Fibroblast of lung (primary cell): ENCODE measurements around the gene STXBP5. TPM values are rescaled to one million over a fixed set of nuclear protein-coding genes. Genes with fewer than 3 reads are reported as not detected.

Source experiments
- DNase-seq, 2 donors: peaks; one replicate each; pipeline versions ENCODE4 v3.0.0 to v3.0.0-alpha.2; 2010; ENCODE audit warnings: low read depth in 2 of 2
- H2AFZ ChIP-seq: 2 replicates; pipeline ENCODE4 v1.5.1; 2012; ENCODE audit warnings: low read length, control low read depth, inconsistent platforms
- H3K27ac ChIP-seq: 2 replicates; pipeline ENCODE4 v1.5.1; 2011; ENCODE audit warnings: low read length, control low read depth; ENCODE audit not compliant: insufficient read depth
- H3K27me3 ChIP-seq: 2 replicates; pipeline ENCODE4 v1.5.1; 2011; ENCODE audit warnings: mild to moderate bottlenecking, low read length; ENCODE audit not compliant: control insufficient read depth, insufficient read depth
- H3K36me3 ChIP-seq: 2 replicates; pipeline ENCODE4 v1.5.1; 2011; ENCODE audit warnings: low read length; ENCODE audit not compliant: control insufficient read depth, insufficient read depth
- H3K4me1 ChIP-seq: 2 replicates; pipeline ENCODE4 v1.5.1; 2011; ENCODE audit warnings: low read length; ENCODE audit not compliant: control insufficient read depth, insufficient read depth; ENCODE audit errors: extremely low read depth
- H3K4me2 ChIP-seq: 2 replicates; pipeline ENCODE4 v1.5.1; 2011; ENCODE audit warnings: low read length, control low read depth; ENCODE audit not compliant: insufficient read depth; ENCODE audit errors: extremely low read depth
- H3K4me3 ChIP-seq, 4 experiments: fragments of 200-600 bp in 1 of 4; sonication (generic) in 1 of 4; replicated peaks in 1 of 4; 2 replicates each; pipeline ENCODE4 v1.5.1; 2011 to 2016; ENCODE audit warnings: low read length in 4 of 4, low read depth in 3 of 4, mild to moderate bottlenecking in 3 of 4, control low read depth in 2 of 4, inconsistent platforms in 1 of 4, mixed read lengths in 1 of 4; ENCODE audit not compliant: insufficient read depth in 1 of 4; ENCODE audit errors: control extremely low read depth in 1 of 4
- H3K79me2 ChIP-seq: 2 replicates; pipeline ENCODE4 v1.5.1; 2012; ENCODE audit warnings: mild to moderate bottlenecking, low read length, inconsistent platforms; ENCODE audit not compliant: control insufficient read depth, insufficient read depth
- H3K9ac ChIP-seq: 2 replicates; pipeline ENCODE4 v1.5.1; 2011; ENCODE audit warnings: mild to moderate bottlenecking, low read length, control low read depth; ENCODE audit not compliant: insufficient read depth
- H3K9me3 ChIP-seq: 2 replicates; pipeline ENCODE4 v1.5.1; 2012; ENCODE audit warnings: low read depth, low read length; ENCODE audit not compliant: control insufficient read depth, insufficient read depth
- H4K20me1 ChIP-seq: 2 replicates; pipeline ENCODE4 v1.5.1; 2011; ENCODE audit warnings: low read length; ENCODE audit not compliant: control insufficient read depth, insufficient read depth; ENCODE audit errors: extremely low read depth
- EZH2 ChIP-seq: IDR thresholded peaks from 2 replicates; pipeline ENCODE4 v1.5.1; 2012; ENCODE audit warnings: low read length, control low read depth, mild to moderate bottlenecking; ENCODE audit errors: missing control alignments
- polyA plus RNA-seq, 2 donors: library from polyadenylated mRNA; depleted of rRNA in 1 of 2; stranded (reverse) in 1 of 2; unstranded in 1 of 2; fragments of >200 nt; gene quantifications; 2 replicates each; pipeline ENCODE4 v1.2.1, GENCODE V29; 2011 to 2012; ENCODE audit warnings: missing spikeins in 1 of 2
- total RNA-seq: library from RNA; depleted of rRNA; stranded (reverse); fragments of >200 nt; gene quantifications from 2 replicates; pipeline ENCODE4 v1.2.1, GENCODE V29; 2014
- TF ChIP-seq, protein P1 (sequence below), 2 donors: IDR thresholded peaks in 1 of 2; conservative IDR thresholded peaks in 1 of 2; 1 replicate in 1 of 2; 2 replicates in 1 of 2; pipeline ENCODE4 v1.5.1; 2011 to 2012; ENCODE audit warnings: low read length in 2 of 2, control low read depth in 1 of 2, inconsistent platforms in 1 of 2, low read depth in 1 of 2, mild to moderate bottlenecking in 1 of 2

STXBP5 gene
- total and polyA plus RNA-seq, 2 donors (not counting 1 experiment from before 2014, with no cell fraction given) = 27.6 to 90.7 TPM

DNA sequence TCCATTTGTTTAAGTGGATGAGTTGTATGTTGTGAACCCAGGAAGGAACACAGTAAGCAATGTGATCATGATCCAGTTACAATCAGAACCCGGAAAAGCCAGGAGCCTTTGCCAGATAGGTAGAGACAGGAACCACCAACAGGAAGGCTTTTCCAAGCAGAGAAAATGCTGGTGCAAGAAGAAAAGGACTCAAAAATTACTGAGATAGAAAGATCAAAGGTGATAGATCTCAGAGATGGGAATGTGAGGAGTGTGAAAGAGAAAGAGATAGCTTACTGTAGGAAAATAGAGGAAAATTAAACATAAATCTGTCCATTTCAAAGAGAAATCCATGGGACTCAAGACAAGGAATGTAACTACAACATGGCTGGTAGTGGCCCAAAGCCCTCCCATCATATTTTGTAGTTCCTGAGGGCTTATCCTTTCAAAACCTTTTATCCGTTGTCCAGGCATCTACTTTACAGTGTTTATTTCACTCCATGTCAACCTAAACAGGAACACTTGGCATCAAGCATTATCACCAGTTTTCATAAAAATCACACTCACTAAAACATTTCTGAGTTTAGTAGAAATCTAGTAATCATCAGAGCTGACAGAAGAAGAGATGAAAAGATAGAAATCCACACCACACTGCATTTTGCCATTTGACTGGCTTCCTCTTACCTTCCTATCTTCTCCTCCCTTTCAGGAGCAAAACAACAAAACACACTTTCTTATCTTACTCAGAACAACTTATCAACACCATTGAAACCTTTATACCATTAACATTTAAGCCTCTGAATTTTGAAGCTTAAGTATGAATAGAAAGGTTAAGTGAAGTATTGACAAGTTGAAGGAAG lies 44.5 kb upstream of the STXBP5 start:
- Histone ChIP-seq H3K9me3 (no peaks in the 10 kb centered on the region), H3K9ac (no peak overlapping the region), H3K27ac (no peak overlapping the region), H3K27me3 (no peaks in the 10 kb centered on the region), H3K4me2 (no peak overlapping the region), H4K20me1 (no peaks in the 10 kb centered on the region), H2AFZ (no peak overlapping the region), H3K4me1 (peaks cover 2% of the 10 kb centered on the region), H3K79me2 (no peaks in the 10 kb centered on the region), H3K4me3 (no peak overlapping the region), H3K36me3 (no peaks in the 10 kb centered on the region)
- TF ChIP-seq, protein P1, sequence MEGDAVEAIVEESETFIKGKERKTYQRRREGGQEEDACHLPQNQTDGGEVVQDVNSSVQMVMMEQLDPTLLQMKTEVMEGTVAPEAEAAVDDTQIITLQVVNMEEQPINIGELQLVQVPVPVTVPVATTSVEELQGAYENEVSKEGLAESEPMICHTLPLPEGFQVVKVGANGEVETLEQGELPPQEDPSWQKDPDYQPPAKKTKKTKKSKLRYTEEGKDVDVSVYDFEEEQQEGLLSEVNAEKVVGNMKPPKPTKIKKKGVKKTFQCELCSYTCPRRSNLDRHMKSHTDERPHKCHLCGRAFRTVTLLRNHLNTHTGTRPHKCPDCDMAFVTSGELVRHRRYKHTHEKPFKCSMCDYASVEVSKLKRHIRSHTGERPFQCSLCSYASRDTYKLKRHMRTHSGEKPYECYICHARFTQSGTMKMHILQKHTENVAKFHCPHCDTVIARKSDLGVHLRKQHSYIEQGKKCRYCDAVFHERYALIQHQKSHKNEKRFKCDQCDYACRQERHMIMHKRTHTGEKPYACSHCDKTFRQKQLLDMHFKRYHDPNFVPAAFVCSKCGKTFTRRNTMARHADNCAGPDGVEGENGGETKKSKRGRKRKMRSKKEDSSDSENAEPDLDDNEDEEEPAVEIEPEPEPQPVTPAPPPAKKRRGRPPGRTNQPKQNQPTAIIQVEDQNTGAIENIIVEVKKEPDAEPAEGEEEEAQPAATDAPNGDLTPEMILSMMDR (conservative IDR thresholded peaks at IDR 0.05 in 1 of 2, IDR thresholded peaks at IDR 0.05 in 1 of 2; ENCODE audit: low read depth in 1 of 2, low read length in 2 of 2) = no peak
- no peak for TF ChIP-seq EZH2
- DNase-seq = no peak

DNA sequence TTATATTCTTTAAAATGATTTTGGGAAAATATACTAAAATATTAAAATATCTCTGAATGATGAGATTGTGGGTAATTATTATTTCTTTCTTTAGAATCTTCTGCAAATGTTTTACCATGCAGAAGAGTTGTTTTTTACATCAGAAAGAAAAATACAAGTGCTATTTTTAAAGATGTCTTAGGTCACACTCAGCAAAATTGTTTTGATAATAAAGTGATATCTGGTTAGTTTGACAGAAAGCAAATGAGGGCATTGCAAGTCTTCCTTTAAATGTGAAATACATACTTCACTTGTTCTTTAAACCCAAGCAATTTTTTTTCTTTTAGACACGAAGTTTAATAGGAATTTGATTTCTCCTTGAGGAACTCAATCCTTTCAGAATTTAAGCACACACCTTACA lies 43.6 kb upstream of the STXBP5 start:
- no peak for TF ChIP-seq EZH2
- TF ChIP-seq, protein P1 (conservative IDR thresholded peaks at IDR 0.05 in 1 of 2, IDR thresholded peaks at IDR 0.05 in 1 of 2; ENCODE audit: low read depth in 1 of 2, low read length in 2 of 2) = no peak
- no peaks in the 10 kb centered on the region for H4K20me1 ChIP-seq

DNA sequence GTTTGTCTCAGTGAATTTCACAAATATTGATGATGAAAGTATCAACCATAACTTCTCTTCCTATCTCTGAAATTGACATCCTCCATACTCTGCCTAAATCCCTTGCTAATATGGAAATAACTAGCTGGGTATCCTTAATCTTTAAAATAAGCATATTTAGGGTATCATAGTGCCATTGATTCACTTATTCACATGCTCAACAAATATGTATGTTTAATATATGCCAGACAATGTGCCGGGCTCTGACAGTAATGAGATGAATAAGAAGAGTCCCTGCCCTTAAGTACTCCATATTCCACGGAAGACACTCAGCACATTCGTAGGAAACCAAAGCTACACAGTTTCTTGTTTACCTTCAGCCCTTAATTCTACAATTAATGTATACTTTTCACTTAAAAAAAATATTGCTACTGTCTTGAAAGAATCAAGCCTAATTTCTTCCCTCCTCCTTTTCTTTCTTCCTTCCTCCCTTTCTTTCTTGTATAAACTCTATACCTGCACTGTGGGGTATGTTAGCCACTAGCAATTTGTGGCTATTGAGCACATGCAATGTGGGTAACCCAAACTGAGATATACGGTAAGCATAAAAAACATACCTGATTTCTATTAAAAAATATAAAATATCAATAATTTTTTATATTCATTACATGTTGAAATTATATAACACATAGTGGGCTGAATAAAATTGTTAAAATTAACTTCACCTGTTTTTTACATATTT lies 42.8 kb upstream of the STXBP5 start:
- DNase-seq = no peak
- H3K4me2 ChIP-seq = no peak overlapping the region
- no peaks in the 10 kb centered on the region for H3K79me2 ChIP-seq
- TF ChIP-seq, protein P1 (conservative IDR thresholded peaks at IDR 0.05 in 1 of 2, IDR thresholded peaks at IDR 0.05 in 1 of 2; ENCODE audit: low read depth in 1 of 2, low read length in 2 of 2) = no peak
- TF ChIP-seq EZH2 = no peak
- no peaks in the 10 kb centered on the region for H3K9me3 ChIP-seq
- no peak overlapping the region for H3K9ac ChIP-seq
- H3K4me1 ChIP-seq = peaks cover 3% of the 10 kb centered on the region
- no peaks in the 10 kb centered on the region for H3K27me3 ChIP-seq
- no peak overlapping the region for H2AFZ ChIP-seq
- no peak overlapping the region for H3K4me3 ChIP-seq
- no peak overlapping the region for H3K27ac ChIP-seq
- no peaks in the 10 kb centered on the region for H4K20me1 ChIP-seq
- no peaks in the 10 kb centered on the region for H3K36me3 ChIP-seq

More for the DNA sequence above, 43.6 kb upstream of the STXBP5 start:
- Histone ChIP-seq H3K4me1 (peaks cover 2% of the 10 kb centered on the region), H3K9ac (no peak overlapping the region), H3K9me3 (no peaks in the 10 kb centered on the region), H3K27ac (no peak overlapping the region), H3K4me3 (no peak overlapping the region), H3K36me3 (no peaks in the 10 kb centered on the region), H2AFZ (no peak overlapping the region), H3K79me2 (no peaks in the 10 kb centered on the region), H3K27me3 (no peaks in the 10 kb centered on the region), H3K4me2 (no peak overlapping the region)
- no peak for DNase-seq
